ENCODE measurements around the gene ZFHX2. TPM values are rescaled to one million over a fixed set of nuclear protein-coding genes. Genes with fewer than 3 reads are reported as not detected.

The ZFHX2 gene
- polyA plus RNA-seq, 1 of the 3 experiments (the other 2 are of a cell fraction), result 0.77 TPM

GRCh38 chr14:23570806-23571483 lies 19.4 kb upstream of the ZFHX2 start (continued):
- TF ChIP-seq RAD21 (IDR thresholded peaks at IDR 0.05; ENCODE audit: low read length), result no peak

DNA sequence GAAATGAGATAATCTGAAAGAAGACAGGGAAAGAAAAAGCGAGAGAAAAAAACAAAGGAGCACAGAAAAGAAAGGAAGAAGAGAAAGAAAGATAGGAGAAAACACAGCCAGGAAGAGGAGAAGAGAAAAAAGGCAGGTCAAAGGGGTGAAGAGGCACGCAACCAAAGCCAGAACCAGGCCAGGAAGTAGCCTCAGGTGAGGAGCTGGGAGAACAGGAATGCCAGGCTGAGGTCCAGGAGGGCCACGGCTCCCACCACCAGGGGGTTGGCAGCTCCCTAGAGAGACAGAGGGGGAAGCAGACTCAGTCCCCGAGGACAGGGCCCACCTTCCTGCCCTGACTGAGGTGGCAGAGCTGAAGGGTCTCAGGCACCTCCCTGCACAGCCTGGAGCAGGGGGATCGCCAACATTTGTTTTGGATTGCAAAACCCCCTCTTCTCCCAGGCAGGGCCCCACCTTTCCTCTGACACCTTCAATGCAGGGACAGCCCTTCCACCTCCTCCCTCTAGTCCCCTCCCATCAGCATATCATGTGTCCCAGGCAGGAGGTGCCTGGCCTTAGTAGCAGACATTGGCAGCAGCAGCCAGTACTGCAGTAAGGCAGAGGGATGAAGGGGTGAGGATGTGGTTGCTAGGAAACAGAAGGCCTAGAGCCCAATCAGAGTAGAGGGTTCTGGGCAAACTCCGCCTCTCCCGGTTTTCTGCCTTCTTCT lies 18.0 kb upstream of the ZFHX2 start:
- H3K9ac ChIP-seq, result no peak overlapping the region
- peaks cover 0 to 9% of the 10 kb centered on the region in 2 experiments for H3K36me3 ChIP-seq (replicated peaks in 1 of 2; ENCODE audit: control insufficient read depth in 1 of 2, insufficient read depth in 2 of 2, low read length in 1 of 2)
- no peaks in the 10 kb centered on the region for H4K20me1 ChIP-seq (ENCODE audit: insufficient read depth)
- no peaks in the 10 kb centered on the region for H3K27me3 ChIP-seq (ENCODE audit: insufficient read depth)
- POLR2A ChIA-PET, result no interaction called here
- H3K79me2 ChIP-seq (ENCODE audit: insufficient read depth), result 0 out of 2 replicates have a peak, but pooled peaks cover 3% of the 10 kb centered on the region
- WGBS (ENCODE audit: low lambda C conversion rate), result 74% methylated on average over 5 of the region's 7 CpGs
- TF ChIP-seq, protein P1, sequence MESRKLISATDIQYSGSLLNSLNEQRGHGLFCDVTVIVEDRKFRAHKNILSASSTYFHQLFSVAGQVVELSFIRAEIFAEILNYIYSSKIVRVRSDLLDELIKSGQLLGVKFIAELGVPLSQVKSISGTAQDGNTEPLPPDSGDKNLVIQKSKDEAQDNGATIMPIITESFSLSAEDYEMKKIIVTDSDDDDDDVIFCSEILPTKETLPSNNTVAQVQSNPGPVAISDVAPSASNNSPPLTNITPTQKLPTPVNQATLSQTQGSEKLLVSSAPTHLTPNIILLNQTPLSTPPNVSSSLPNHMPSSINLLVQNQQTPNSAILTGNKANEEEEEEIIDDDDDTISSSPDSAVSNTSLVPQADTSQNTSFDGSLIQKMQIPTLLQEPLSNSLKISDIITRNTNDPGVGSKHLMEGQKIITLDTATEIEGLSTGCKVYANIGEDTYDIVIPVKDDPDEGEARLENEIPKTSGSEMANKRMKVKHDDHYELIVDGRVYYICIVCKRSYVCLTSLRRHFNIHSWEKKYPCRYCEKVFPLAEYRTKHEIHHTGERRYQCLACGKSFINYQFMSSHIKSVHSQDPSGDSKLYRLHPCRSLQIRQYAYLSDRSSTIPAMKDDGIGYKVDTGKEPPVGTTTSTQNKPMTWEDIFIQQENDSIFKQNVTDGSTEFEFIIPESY (IDR thresholded peaks at IDR 0.05; ENCODE audit: borderline replicate concordance, low read depth), result no peak
- TF ChIP-seq EZH2phosphoT487 (IDR thresholded peaks at IDR 0.05; ENCODE audit: borderline replicate concordance, low read depth) (no peak), TEAD4 (IDR thresholded peaks at IDR 0.05; ENCODE audit: borderline replicate concordance, insufficient read depth) (no peak), RFX5 (IDR thresholded peaks at IDR 0.05; ENCODE audit: low read length) (0 out of 2 replicates have a peak, but pooled peaks have one; percentile 19), JUND (IDR thresholded peaks at IDR 0.05) (no peak), MAX (IDR thresholded peaks at IDR 0.05; ENCODE audit: low read depth) (no peak), NFIC (IDR thresholded peaks at IDR 0.05; ENCODE audit: borderline replicate concordance) (no peak)
- TF ChIP-seq, protein P2, sequence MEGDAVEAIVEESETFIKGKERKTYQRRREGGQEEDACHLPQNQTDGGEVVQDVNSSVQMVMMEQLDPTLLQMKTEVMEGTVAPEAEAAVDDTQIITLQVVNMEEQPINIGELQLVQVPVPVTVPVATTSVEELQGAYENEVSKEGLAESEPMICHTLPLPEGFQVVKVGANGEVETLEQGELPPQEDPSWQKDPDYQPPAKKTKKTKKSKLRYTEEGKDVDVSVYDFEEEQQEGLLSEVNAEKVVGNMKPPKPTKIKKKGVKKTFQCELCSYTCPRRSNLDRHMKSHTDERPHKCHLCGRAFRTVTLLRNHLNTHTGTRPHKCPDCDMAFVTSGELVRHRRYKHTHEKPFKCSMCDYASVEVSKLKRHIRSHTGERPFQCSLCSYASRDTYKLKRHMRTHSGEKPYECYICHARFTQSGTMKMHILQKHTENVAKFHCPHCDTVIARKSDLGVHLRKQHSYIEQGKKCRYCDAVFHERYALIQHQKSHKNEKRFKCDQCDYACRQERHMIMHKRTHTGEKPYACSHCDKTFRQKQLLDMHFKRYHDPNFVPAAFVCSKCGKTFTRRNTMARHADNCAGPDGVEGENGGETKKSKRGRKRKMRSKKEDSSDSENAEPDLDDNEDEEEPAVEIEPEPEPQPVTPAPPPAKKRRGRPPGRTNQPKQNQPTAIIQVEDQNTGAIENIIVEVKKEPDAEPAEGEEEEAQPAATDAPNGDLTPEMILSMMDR (IDR thresholded peaks at IDR 0.05), result no peak
- no peaks in the 10 kb centered on the region for H3K9me2 ChIP-seq
- H3K4me1 ChIP-seq (ENCODE audit: control insufficient read depth in 1 of 2, insufficient read depth in 2 of 2, low read depth in 1 of 2, low read length in 1 of 2), result peaks cover 0 to 34% of the 10 kb centered on the region in 2 experiments; a peak in 1 of 4 replicates
- H3K9me3 ChIP-seq, result no peaks in the 10 kb centered on the region
- peak overlapping the region in 1 of 2 experiments; percentile 57; a peak in 2 of 4 replicates for H3K27ac ChIP-seq (ENCODE audit: low read depth in 2 of 2, low read length in 1 of 2)
- peaks cover 10% of the 10 kb centered on the region for H3F3A ChIP-seq (replicated peaks; ENCODE audit: insufficient read depth)
- no peak overlapping the region for H2AFZ ChIP-seq (ENCODE audit: low read depth)
- CTCF ChIA-PET, result interaction anchor here (0.9 to 19.5 kb wide), 7 partner anchors 11 to 489 kb away, joined by 3 to 785 read pairs (median 16); partner anchors contain the start of genes NGDN and THTPA
- peak; percentile 72 for DNase-seq
- no peak overlapping the region for H3K4me2 ChIP-seq
- H3K4me3 ChIP-seq (ENCODE audit: low read depth in 2 of 2, low read length in 1 of 2), result no peak overlapping the region

Data from SK-N-SH (cell line).